ENCODE data around the gene RNF112.

DNA sequence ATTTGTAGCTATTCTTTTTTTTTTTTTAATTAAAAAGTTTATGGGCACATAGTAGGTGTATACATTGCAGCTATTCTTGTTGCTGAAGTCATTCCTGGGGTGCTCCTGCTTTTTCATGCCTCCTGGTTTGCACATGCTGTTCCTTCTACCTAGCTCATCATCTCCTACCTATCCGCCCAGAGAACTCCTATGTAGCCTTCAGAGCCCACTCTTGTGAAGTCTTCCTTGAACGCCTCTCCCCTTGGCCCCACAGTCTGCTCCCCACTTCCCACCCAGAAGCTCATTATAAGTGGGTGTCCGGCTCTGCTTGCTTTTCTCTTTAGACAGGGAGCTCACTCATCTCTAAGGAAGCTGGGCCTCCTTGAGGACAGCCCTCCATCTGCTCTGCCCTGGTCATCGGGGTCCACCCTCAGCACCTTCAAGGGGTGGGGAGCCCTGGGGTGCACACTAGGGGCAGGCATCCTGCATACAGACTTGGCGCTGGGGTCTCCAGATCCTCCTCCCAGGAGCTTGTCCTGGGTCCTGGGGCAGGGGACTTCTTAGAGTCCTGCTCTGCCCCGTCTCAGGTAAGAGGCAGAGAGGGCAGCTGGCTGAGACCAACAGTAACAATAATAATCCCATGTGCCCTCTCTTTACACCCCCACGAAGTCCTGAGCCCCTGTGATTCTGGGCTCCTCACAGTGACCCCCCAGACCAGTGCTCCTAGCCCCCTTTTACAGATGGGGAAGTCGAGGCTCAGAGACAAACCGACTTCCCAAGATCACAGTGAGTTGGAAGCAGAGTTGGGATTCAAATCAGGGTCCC is 45.0 kb upstream of the RNF112 start:
- TF ChIP-seq EZH2phosphoT487 (IDR thresholded peaks at IDR 0.05; ENCODE audit: insufficient read depth, low read depth) = no peak
- no peak for TF ChIP-seq EZH2 (IDR thresholded peaks at IDR 0.05; ENCODE audit: insufficient read depth, poor library complexity, severe bottlenecking)

Data from GM23248 (cell line).